GM12801 (cell line): ENCODE measurements around the gene CADM2.

Source experiments
- TF ChIP-seq, protein P1 (sequence below): IDR thresholded peaks from one replicate; pipeline ENCODE4 v1.5.1; 2011; ENCODE audit warnings: control low read depth; ENCODE audit not compliant: insufficient read length; ENCODE audit errors: extremely low read depth

The CADM2 gene

DNA sequence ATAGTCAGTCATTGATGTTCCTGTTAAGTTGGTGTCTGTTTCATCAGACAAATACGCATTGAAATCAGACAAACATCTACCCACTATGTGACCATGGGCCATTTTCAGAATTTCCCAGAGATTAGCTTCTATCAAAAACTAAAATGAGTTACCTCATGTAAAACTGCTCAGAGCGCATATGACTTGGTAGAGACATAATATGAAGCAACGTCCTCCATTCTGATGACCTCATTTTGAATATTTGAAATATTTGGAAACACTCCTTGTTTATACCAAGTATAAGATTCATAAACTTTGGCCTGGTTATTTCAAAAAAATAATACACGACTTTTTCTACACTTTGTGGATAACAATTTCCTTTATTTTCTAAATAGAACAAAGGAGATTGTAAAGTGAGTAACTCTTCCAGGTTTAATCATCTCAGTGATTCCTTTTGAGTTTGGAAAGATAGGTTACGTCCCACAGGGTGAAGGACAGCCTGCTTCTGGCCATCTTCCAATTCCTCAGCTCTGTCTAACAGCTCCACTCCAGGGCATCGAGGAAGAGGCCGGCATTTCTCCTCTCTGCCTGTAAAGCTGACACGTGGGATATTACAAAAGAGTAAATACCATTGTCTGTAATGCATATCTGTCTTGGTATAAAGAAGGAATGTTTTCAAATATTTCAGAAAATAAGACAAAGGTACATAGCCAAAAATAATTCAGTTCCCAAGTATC lies 122.6 kb downstream of the CADM2 start:
- TF ChIP-seq, protein P1, sequence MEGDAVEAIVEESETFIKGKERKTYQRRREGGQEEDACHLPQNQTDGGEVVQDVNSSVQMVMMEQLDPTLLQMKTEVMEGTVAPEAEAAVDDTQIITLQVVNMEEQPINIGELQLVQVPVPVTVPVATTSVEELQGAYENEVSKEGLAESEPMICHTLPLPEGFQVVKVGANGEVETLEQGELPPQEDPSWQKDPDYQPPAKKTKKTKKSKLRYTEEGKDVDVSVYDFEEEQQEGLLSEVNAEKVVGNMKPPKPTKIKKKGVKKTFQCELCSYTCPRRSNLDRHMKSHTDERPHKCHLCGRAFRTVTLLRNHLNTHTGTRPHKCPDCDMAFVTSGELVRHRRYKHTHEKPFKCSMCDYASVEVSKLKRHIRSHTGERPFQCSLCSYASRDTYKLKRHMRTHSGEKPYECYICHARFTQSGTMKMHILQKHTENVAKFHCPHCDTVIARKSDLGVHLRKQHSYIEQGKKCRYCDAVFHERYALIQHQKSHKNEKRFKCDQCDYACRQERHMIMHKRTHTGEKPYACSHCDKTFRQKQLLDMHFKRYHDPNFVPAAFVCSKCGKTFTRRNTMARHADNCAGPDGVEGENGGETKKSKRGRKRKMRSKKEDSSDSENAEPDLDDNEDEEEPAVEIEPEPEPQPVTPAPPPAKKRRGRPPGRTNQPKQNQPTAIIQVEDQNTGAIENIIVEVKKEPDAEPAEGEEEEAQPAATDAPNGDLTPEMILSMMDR, result no peak

DNA sequence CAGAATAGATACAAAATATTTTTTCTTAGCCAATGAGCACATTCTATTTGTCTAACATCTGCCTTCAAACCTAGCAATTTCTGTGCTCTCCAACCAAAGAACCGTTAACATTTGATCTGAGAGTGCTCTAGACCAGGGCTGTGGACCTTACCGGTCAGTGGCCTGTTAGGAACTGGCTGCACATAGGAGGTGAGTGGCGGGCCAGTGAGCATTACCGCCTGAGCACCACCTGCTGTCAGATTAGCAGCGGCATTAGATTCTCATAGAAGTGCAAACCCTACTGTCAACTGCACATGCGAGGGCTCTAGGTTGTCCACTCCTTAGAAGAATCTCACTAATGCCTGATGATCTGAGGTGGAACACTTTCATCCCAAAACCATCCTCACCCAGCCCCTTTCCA lies 131.7 kb downstream of the CADM2 start:
- TF ChIP-seq, protein P1, result no peak

DNA sequence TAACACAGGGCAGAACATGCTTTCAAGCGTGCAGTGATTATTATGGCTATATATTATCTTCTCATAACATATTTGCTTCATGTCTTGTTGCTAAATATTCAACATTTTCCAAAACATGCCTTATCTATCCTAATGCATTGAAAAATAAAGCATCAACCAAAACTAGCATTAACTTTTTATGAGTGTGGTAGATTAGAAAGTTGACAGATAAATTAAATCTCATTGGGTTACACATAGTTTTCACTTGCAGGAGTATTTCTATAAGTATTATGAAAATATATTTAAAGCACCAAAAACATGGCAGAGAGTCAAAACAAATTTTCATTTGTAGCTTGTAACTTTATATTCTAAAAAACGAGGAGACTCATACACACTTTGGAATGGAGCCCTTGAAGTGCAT lies 141.5 kb downstream of the CADM2 start:
- TF ChIP-seq, protein P1, result no peak

DNA sequence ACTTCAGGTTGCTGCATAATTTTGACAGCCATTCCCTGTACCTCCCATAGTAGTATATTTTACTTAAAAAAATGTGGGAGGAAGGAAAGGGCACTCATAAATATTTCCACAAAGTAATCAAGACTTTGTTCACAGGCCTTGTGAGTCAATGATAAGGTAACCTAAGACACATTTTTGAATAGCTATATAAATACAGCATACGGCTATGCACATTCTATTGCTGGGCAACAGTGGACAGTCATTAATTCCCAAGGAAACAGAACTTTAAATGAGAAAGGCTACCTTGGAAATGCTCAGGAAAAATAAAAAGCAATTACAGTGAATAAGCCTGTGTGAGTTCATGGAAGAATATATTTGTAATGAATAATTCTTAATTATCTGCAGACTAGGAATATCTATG lies 144.0 kb downstream of the CADM2 start:
- TF ChIP-seq, protein P1, result no peak

DNA sequence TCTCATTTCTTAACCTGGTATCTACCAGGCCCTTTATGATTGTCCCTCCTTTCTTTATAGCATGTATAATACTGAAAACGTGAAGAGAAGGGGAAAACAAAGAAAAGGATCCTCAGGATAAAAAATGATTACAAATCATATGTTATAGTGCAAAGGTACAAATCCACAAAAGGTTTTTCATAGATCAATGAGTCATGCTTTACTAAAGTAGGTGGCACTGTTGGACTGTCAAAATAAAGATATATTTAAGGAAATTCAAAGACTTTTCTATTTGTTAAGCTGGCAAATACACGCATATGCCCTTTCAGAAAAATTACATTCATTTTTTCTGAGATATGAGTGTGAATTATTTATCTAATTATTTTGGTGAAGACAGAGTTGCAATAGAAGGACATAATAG lies 151.6 kb downstream of the CADM2 start:
- TF ChIP-seq, protein P1, result no peak

DNA sequence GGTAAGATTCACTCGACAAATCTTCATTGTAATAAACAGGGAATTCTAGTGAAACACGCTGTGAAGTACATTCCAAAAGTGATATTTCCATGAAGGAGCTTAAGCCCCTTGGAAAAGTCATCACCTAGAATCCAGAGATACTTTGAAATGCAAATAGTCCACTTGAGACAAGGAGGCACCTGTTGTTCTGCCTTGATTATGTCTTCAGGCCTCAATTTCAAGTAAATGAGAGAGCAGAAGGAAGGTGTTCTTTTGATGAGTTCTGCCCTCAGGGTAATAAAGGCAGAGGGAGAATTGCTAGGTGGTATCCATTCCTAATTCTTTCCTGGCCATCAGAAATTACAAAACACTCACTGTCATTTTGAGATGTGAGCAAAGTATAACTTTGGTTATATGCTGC lies 162.1 kb downstream of the CADM2 start:
- TF ChIP-seq, protein P1, result no peak

DNA sequence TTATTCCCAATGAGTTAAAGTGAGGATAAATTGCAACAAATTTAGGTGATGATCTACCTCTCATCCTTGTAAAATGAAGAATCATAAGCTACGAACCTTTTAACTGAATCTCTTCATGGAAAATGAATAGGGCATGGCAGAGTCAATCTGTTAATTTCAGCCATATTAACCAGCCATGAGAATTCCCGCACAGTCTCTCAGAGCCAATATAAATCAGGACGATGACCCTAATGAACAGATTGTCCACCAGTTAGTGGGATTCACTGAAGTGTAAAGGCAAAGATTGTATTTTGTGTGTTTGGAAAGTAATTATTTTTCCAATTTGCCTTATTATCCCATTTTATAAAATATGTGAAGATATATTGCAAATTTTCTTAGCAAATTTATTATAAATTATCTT lies 183.8 kb downstream of the CADM2 start:
- TF ChIP-seq, protein P1, result no peak
